ENCODE data around the gene CYP2A13.
A peak's percentile ranks its signal among the peaks of the same experiment; 100 is the strongest.
"Not testable (repeated sequence)": the region's sequence is repeated elsewhere in the genome, so short reads cannot be mapped to it uniquely, and the experiment has no call there.

The CYP2A13 gene

DNA sequence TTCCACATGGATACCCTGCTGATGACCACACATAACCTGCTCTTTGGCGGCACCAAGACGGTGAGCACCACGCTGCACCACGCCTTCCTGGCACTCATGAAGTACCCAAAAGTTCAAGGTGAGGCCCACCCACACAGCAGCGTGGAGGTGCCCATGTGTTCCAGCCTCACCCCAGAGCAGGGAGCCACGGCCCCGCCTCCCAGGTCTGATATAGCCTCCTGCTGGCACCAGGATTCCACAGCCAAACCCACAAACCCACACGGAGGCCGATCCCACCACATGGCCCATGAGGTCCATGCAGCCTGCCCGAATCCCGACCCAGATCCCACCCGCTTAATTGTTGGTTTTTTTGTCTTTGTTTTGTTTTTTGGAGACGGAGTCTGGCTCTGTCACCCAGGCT, 34.6 kb downstream of the CYP2A13 start:
- DNase-seq: not testable (repeated sequence)

DNA sequence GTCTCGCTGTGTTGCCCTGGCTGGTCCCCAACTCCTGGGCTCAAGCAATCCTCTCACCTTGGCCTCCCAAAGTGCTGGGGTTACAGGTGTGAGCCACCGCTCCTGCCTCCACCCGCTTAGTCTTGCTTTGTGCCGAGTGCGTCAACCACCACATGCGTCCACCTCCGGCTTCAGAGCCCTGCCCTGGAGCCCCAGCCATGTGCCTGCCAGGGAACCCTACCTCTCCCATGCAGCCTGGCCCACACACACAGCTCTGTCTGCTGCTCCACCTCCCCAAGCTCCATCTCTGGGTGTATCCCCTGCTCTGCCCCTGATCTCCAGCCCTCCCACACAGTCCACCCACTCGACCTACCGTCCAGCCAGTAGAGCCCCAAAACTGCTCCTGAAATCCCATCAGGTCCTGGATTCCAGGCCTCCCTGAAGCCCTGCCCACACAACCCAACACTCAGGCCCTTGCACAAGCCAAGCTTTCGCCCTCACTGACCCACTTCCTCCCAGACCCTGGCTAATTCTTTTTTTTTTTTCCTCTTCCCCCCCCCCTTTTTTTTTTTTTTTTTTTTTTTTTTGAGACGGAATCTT, 35.6 kb downstream of the CYP2A13 start:
- no peak for DNase-seq

DNA sequence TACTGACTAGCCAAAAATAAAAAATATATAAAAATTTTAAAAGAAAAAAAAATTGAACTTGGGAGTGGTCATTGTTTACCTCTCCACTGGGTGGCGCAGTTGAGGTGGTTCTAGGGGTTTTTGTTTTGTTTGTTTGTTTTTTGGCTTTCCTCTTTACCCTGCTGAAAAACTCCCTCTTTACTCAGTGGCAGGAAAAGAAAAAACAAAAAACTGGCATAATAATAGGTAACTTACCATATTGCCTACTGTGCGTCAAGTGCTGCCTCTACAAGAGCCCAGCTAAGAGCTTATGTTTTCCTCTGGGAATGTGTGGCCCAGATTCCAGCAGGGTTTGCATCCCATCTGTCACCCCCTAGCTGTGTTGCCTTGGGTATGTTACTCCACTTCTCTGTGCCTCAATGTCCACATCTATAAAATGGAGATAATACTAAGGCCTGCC, 38.5 kb downstream of the CYP2A13 start:
- peak; percentile 59 for DNase-seq

DNA sequence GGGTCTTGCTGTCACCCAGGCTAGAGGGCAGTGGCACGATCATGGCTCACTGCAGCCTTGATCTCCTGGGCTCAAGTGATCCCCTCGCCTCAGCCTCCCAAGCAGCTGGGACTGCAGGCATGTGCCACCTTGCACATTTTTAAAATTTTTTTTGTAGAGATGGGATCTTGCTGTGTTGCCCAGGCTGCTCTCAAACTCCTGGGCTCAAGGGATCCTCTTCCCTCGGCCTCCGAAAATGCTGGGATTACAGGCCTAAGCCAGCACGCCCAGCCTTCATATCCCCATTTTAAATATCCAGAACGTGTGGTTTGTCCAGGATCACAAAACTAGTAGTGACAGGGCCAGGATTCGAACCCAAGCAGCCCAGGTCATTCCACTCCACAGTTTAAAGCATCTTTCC, 39.1 kb downstream of the CYP2A13 start:
- DNase-seq: not testable (repeated sequence)

DNA sequence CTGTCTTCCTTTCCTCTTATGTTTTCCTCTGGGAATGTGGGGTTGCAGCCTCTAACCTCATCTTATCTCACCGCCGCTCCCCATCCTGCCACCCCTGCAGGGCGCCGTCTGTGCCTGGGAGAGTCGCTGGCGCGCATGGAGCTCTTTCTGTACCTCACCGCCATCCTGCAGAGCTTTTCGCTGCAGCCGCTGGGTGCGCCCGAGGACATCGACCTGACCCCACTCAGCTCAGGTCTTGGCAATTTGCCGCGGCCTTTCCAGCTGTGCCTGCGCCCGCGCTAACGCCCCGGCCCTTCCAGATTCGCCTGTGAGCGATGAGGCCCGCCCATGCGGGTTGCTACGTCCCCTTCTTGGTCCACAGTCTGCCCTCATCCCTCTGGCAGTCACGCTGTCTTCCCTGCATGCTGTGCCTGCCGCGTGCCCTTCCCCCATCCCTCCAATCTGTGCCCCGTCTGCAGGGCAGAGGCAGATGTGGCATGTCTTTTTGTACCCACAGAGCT, 39.6 kb downstream of the CYP2A13 start:
- peak; percentile 87 for DNase-seq

DNA sequence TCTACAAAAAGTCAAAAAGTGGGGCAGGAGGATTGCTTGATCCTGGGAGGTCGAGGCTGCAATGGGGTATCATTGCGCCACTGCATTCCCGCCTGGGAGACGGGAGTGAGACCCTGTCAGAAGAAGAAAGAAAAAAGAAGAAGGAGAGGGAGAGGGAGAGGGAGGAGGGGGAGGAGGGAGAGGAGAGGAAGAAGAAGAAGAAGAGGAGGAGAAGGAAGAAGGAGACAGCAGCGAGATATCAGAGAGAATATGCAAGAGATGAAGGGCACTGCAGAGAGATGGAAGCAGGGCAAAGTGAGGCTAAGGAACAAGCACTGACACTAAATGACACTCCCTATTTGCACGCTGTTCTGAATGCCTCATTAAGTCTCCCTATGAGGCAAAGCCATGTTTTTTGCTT, 40.4 kb downstream of the CYP2A13 start:
- no peak for DNase-seq

DNA sequence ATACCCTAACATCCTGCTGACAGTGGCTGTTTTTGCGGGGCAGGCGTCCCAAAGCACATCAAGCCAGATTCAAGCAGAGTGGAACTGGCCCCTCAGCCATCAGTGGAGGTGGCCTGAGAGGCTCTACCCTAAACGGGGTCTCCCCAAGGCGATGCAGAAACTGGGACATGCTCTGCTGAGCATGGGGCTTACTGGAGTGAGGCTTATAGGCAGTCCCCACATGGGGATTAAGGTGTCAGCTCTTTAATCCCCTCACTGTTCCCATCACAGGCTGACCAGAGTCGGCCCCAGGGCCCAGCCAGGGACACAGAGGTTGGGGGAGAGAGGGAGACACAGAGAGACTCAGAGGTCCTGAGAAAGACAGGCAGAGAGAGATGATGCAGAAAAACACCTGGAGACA, 42.9 kb downstream of the CYP2A13 start:
- no peak for DNase-seq

DNA sequence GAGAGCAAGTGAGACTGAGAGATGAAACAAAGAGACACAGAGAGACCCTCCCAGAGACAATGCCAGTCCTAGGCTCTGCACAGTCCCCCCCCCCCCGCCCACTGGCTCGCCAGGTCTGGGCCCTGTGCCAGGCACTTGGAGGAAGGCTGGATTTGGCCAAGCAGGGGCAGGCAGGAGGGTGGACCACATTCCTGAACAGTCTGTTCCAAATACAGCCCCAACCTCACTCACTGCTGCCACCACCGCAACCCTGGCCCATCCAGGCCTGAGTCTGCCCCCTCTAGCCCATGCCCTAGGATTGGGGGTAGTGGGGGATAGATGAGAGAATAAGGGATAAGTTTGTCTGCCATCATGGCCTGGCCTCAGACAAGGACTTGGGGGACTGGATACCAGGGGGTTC, 45.0 kb downstream of the CYP2A13 start:
- no peak for DNase-seq

DNA sequence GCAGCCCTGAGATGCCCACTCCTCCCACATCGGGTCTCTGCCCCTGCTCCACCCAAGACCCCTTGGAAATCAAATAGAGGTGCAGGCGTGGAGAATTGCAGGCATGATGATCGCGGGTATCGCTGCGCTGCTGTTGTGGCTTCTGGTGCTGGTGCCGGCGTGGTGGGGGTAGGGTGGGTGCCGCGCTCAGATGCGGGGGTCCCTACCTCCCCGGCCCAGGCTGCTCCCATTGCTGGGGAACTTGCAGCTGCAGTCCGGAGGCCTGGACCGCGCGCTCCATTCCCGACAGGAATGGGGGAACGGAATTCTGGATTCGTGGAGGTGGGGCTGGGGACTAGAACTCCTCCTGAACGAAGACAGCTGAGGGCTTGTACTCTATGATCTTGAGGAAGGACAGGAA, 46.4 kb downstream of the CYP2A13 start:
- DNase-seq: no peak

DNA sequence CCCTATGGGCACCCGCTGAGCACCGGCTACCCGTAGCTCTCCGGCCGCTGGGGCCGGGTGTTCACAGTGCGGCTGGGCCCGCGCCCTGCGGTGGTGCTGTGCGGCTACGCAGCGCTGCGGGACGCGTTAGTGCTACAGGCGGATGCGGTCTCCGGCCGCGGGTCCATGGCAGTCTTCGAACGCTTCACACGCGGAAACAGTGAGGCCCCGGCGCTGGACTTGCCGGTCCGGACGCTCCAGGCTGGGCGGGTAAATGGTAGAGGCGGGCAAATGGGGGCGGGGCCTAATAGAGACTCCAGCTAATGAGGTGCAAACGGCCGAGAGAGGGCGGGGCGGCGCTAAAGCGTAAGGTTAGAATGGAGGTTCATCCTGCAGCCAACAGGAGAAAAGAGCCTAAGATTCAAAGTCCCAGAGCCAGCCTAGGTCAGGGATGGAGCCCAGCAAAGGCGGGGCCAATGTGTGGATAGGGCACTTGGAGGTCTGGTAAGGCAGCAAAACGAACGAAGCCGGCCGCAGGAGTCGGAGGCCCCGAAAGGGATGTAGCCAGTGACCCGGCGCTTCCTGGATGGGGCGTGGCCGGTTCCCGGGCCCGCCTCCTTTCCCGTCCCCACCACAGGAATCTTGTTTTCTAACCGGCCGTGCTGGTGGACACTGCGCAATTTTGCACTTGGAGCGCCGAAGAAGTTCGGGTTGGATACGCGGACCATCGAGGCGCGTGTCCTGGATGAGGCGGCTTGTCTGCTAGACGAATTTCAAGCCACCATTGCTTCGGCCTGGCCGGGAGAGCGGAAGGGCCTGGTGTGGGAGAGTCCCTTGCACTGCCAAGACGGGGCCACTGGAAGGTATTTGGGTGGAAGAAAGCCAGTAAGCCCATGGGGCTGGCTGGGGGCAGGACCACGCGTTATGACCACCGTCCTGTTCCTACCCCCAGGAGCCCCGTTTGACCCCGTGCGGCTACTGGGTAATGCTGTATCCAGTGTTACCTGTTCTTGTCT, 47.4 kb downstream of the CYP2A13 start:
- DNase-seq: not testable (repeated sequence)

DNA sequence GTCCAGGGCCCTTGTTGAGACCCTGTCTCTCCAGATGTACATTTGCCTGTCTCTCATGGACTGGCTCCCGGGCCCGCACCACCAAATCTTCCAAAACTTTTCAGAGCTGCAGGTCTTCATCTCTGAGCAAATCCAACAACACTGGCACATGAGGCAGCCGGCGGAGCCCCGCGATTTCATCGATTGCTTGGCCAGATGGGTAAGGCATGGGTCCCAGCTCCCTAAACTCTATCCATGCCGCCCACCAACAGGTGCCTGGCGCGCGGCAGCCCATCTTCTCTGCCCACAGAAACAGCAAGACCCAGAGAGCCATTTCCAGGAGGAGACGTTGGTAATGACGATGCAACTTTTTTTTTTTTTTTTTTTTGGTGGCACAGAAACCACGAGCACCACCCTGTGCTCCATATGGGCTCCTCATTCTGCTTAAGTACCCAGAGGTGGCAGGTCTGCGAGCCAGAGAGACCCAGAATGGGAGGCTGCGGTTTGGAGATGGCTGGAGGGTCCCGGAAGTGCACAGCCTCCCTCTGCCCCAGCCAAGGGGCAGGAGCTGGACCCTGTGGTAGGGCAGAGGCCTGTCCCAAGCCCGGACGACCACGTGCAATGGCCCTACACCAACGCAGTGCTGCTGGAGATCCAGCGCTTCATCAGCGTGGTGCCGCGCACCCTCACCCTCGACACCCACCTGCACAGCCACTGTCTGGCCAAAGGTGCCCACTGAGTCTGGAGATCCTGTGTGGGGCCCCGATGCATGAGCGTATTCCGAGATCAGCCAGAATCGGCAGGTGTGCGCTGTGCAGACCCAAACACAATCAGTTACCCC, 48.6 kb downstream of the CYP2A13 start:
- no peak for DNase-seq

DNA sequence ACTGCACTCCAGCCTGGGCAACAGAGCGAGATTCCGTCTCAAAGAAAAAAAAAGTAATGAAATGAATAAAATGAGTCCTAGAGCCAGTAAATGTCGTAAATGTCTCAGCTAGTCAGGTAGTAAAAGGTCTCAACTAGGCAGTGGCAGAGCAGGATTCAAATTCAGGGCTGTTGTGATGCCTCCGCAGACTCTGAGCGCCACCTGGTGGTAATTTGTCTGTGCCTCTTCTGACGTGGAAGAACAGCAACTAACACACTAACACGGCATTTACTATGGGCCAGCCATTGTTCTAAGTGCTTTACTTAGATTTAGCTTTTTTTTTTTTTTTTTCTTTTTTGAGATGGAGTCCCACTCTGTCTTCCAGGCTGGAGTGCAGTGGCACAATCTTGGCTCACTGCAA, 56.2 kb downstream of the CYP2A13 start:
- peak; percentile 91 for DNase-seq
